GM18499 (cell line): Measurements from ENCODE around the gene CCDC181.

Source experiments
- ATAC-seq: cut with Tn5 transposase; IDR thresholded peaks from one replicate; pipeline ENCODE4 v1.9.1; 2021; ENCODE audit warnings: moderate number of reproducible peaks; ENCODE audit not compliant: insufficient read depth, unreplicated experiment

The CCDC181 gene

GRCh38 chr1:169427081-169427641 lies at the start of gene CCDC181:
TSS of gene CCDC181 (minus strand) at chr1:169427474. CDS start at chr1:169424927, 2,547 bp downstream.
- no peak for ATAC-seq

GRCh38 chr1:169475806-169476387 lies 48.6 kb upstream of the CCDC181 start:
- ATAC-seq: no peak

GRCh38 chr1:169474302-169474995 lies 47.2 kb upstream of the CCDC181 start:
- no peak for ATAC-seq

GRCh38 chr1:169473347-169473746 lies 46.1 kb upstream of the CCDC181 start:
- no peak for ATAC-seq

- no peak for ATAC-seq
Observed at GRCh38 chr1:169472738-169473137, 45.5 kb upstream of the CCDC181 start.

GRCh38 chr1:169468982-169469381 lies 41.7 kb upstream of the CCDC181 start:
- no peak for ATAC-seq

- no peak for ATAC-seq
Observed at GRCh38 chr1:169466259-169467230, 39.3 kb upstream of the CCDC181 start.

GRCh38 chr1:169465281-169465680 lies 38.0 kb upstream of the CCDC181 start:
- no peak for ATAC-seq

GRCh38 chr1:169462385-169462784 lies 35.1 kb upstream of the CCDC181 start:
- no peak for ATAC-seq

GRCh38 chr1:169461390-169462000 lies 34.2 kb upstream of the CCDC181 start:
- ATAC-seq: no peak

- no peak for ATAC-seq
Observed at GRCh38 chr1:169460191-169460833, 33.0 kb upstream of the CCDC181 start.

GRCh38 chr1:169457443-169457842 lies 30.2 kb upstream of the CCDC181 start:
- no peak for ATAC-seq

GRCh38 chr1:169456029-169456428 lies 28.8 kb upstream of the CCDC181 start:
- ATAC-seq: no peak

GRCh38 chr1:169452921-169453320 lies 25.6 kb upstream of the CCDC181 start:
- ATAC-seq: no peak

GRCh38 chr1:169451218-169451824 lies 24.0 kb upstream of the CCDC181 start:
- ATAC-seq: no peak

GRCh38 chr1:169443923-169444322 lies 16.6 kb upstream of the CCDC181 start:
- no peak for ATAC-seq

GRCh38 chr1:169426174-169426705 lies 1.0 kb downstream of the CCDC181 start:
- ATAC-seq: no peak

- ATAC-seq: no peak
Observed at GRCh38 chr1:169421309-169421708, 6.0 kb downstream of the CCDC181 start.

GRCh38 chr1:169414952-169415351 lies 12.3 kb downstream of the CCDC181 start:
- no peak for ATAC-seq
